Effector memory CD4-positive, alpha-beta T cell (primary cell): ENCODE measurements around the gene NPAS2.

Source experiments
- DNase-seq, 3 donors: peaks; one replicate each; pipeline ENCODE4 v3.0.0-alpha.2; 2020
- H3K27ac ChIP-seq: 2 replicates; pipeline ENCODE4 v1.7.0; 2013; ENCODE audit warnings: mild to moderate bottlenecking, low read length, moderate library complexity; ENCODE audit not compliant: insufficient read depth, poor library complexity, severe bottlenecking
- H3K27me3 ChIP-seq: replicated peaks from 2 replicates; pipeline ENCODE4 v1.7.0; 2013; ENCODE audit warnings: mild to moderate bottlenecking, low read length; ENCODE audit not compliant: insufficient read depth, control insufficient read depth, poor library complexity, severe bottlenecking
- H3K36me3 ChIP-seq: 2 replicates; pipeline ENCODE4 v1.7.0; 2013; ENCODE audit warnings: mild to moderate bottlenecking, low read length, moderate library complexity; ENCODE audit not compliant: control insufficient read depth, insufficient read depth
- H3K4me1 ChIP-seq: 2 replicates; pipeline ENCODE4 v1.7.0; 2013; ENCODE audit warnings: low read length, mild to moderate bottlenecking; ENCODE audit not compliant: control insufficient read depth, insufficient read depth, poor library complexity, severe bottlenecking
- H3K4me3 ChIP-seq: 2 replicates; pipeline ENCODE4 v1.7.0; 2013; ENCODE audit warnings: low read length, low read depth, mild to moderate bottlenecking; ENCODE audit not compliant: insufficient read depth, poor library complexity, severe bottlenecking
- H3K9me3 ChIP-seq: 2 replicates; pipeline ENCODE4 v1.7.0; 2013; ENCODE audit warnings: mild to moderate bottlenecking, low read length, moderate library complexity; ENCODE audit not compliant: control insufficient read depth

The NPAS2 gene

GRCh38 chr2:100968146-100969145, 148.5 kb downstream of the NPAS2 start:
- Histone ChIP-seq H3K36me3 (no peaks in the 10 kb centered on the region), H3K4me1 (no peaks in the 10 kb centered on the region), H3K9me3 (no peaks in the 10 kb centered on the region), H3K27me3 (no peaks in the 10 kb centered on the region), H3K27ac (no peak overlapping the region), H3K4me3 (no peak overlapping the region)
- no peak for DNase-seq

GRCh38 chr2:100969998-100970397, 150.1 kb downstream of the NPAS2 start:
- Histone ChIP-seq H3K4me1 (no peaks in the 10 kb centered on the region), H3K9me3 (no peaks in the 10 kb centered on the region), H3K27me3 (no peaks in the 10 kb centered on the region), H3K4me3 (no peak overlapping the region), H3K36me3 (no peaks in the 10 kb centered on the region), H3K27ac (no peak overlapping the region)
- no peak for DNase-seq

DNA sequence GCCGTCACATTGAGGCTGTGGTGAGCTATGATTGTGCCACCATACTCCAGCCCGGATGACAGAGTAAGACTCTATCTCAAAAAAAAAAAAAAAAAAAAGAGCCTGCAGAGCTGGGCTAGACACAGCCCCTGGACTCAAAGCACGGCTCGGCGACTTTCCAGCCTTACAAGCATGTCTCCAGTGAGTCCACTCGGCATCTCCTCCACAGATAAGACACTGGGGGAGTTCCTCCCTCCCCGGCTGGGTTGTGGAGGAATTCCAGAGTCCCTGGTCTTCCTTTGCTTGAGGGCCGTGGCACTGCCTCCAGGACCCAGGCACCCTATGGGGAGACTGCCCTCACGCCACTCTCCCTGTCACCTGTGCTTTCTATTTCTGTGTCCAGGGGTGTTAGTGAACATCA, 151.3 kb downstream of the NPAS2 start:
- Histone ChIP-seq H3K9me3 (no peaks in the 10 kb centered on the region), H3K4me1 (no peaks in the 10 kb centered on the region), H3K27me3 (no peaks in the 10 kb centered on the region), H3K36me3 (no peaks in the 10 kb centered on the region), H3K4me3 (no peak overlapping the region), H3K27ac (no peak overlapping the region)
- DNase-seq: no peak

GRCh38 chr2:100972452-100972851, 152.5 kb downstream of the NPAS2 start:
- DNase-seq: no peak
- Histone ChIP-seq H3K4me3 (no peak overlapping the region), H3K27ac (no peak overlapping the region), H3K36me3 (no peaks in the 10 kb centered on the region), H3K9me3 (no peaks in the 10 kb centered on the region), H3K4me1 (no peaks in the 10 kb centered on the region), H3K27me3 (no peaks in the 10 kb centered on the region)

- Histone ChIP-seq H3K36me3 (no peaks in the 10 kb centered on the region), H3K4me1 (no peaks in the 10 kb centered on the region), H3K4me3 (no peak overlapping the region), H3K9me3 (no peaks in the 10 kb centered on the region), H3K27ac (no peak overlapping the region), H3K27me3 (no peaks in the 10 kb centered on the region)
- no peak for DNase-seq
Measured at GRCh38 chr2:100974712-100975520, 155.0 kb downstream of the NPAS2 start.

DNA sequence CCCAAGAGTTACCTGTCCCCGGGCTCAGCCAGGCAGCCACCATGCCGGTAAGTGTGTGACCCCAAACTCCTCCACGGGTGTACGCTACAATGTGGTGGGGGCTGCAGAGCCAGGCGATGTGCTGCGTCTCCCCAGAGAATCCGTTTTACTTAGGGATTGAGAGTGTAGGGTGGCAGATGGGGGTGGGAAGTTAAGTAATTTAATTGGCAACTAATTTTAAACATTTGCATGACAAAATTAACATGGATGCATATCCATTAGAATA, 155.5 kb downstream of the NPAS2 start:
- Histone ChIP-seq H3K27ac (no peak overlapping the region), H3K9me3 (no peaks in the 10 kb centered on the region), H3K27me3 (no peaks in the 10 kb centered on the region), H3K4me3 (no peak overlapping the region), H3K36me3 (no peaks in the 10 kb centered on the region), H3K4me1 (no peaks in the 10 kb centered on the region)
- no peak for DNase-seq

DNA sequence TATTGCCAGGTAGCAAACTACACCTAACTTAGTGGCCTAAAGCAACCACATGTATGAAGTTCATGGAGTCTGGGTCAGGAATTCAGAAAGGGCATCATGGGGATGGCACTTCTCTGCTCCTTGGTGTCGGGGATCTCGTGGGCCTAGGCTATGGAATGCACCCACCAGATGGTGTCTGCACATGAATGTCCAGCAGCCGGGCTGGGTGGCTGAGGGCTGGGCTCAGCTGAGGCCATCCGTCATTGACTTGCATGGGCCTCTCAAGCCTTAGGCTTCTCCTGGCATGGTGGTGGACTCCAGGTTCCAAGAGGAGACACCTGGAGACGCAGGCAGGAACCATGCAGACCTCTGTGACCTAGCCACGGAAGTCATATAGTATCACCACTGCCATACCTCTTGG, 156.1 kb downstream of the NPAS2 start:
- H3K4me1 ChIP-seq: no peaks in the 10 kb centered on the region

DNA sequence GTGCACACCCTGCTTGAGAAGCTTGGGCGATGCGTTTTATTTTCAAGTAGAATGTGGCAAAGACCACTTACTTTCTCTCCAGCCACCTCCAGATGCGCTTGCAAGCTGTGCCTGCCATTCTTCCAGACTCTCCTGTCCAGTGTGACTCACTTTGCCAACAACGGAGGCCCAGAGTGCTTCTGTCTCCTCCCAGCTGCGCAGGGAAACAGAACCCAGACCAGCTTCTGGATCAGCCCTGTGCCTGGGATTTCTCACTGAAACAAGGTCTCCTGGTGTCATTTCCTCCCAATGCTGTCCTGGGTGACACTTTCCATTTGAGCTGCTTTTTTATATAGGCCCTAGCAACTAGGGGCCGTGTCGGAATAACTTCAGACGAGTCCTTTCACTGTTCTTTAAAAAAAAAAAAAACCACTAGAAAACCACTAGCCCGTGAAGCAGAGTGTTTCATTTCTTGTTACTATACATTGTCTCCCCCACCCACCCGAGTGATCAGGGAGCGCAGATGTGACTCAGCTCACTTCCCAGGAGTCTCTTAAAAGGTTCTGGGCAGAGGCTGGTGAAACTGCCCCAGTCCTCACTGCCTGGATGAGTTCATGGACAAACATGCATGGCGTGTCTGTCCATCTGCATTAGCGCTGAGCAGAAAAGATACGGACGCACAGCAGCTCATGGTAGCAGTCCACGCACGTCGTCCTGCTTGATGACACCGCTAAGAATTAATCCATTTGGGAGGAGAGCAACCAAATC, 156.9 kb downstream of the NPAS2 start:
- Histone ChIP-seq H3K27me3 (no peaks in the 10 kb centered on the region), H3K36me3 (no peaks in the 10 kb centered on the region), H3K9me3 (no peaks in the 10 kb centered on the region), H3K4me3 (no peak overlapping the region), H3K4me1 (no peaks in the 10 kb centered on the region), H3K27ac (no peak overlapping the region)
- no peak for DNase-seq

More for the DNA sequence above, 156.1 kb downstream of the NPAS2 start:
- H3K4me3 ChIP-seq: no peak overlapping the region
- H3K9me3 ChIP-seq: no peaks in the 10 kb centered on the region
- H3K27ac ChIP-seq: no peak overlapping the region
- no peak for DNase-seq
- H3K36me3 ChIP-seq: no peaks in the 10 kb centered on the region
- H3K27me3 ChIP-seq: no peaks in the 10 kb centered on the region

GRCh38 chr2:100977511-100977910, 157.6 kb downstream of the NPAS2 start:
- H3K4me3 ChIP-seq: no peak overlapping the region
- no peaks in the 10 kb centered on the region for H3K27me3 ChIP-seq
- DNase-seq: no peak
- H3K27ac ChIP-seq: no peak overlapping the region
- H3K9me3 ChIP-seq: no peaks in the 10 kb centered on the region
- no peaks in the 10 kb centered on the region for H3K36me3 ChIP-seq
- H3K4me1 ChIP-seq: no peaks in the 10 kb centered on the region
